ENCODE results near the gene ISG15.

ISG15 gene

DNA sequence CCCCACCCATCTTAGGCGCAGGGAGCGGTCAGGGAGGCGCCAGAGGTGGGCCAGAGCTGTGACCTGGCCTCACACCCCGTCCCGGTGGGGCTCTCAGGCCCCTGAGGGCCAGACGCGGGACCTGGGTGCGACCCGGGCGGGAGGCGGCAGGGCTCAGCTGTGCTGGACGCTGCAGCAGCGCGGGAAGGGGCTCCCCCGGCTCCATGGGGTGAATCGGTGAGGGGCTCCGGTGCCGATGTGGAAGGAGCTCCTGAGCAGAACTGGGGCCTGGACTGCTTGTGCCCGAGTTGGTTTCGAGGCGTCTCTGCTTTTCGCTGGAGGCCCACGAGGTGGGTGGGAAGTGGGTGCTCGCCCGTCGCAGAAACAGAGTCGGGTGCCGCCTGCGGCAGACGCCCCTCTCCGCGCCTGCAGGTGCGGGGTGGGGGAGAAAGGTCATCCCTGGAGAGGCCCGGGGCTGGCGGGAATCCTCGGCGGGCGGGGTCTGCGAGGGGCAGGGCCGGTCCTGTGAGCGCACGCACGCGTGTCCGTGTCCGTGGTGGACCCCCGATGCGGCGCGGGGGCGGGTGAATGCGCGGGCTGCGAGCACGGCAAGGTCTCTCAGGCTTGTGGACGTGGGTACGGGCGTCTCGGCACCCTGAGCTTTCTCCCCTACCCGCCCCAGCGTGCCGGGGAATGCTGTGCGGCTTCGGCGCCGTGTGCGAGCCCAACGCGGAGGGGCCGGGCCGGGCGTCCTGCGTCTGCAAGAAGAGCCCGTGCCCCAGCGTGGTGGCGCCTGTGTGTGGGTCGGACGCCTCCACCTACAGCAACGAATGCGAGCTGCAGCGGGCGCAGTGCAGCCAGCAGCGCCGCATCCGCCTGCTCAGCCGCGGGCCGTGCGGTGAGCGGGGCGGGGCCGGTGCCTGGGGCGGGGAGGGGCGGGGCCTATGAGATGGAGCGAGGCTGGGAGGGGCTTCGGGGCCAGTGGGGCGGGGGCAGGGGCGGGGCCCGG, 27.0 kb downstream of the ISG15 start:
- peak overlapping the region; percentile 34 for H3K9ac ChIP-seq (ENCODE audit: low read depth, low read length, poor library complexity, severe bottlenecking)
- peaks cover 13% of the 10 kb centered on the region for H3K4me1 ChIP-seq (ENCODE audit: insufficient read depth, low read length, poor library complexity, severe bottlenecking)
- no peaks in the 10 kb centered on the region for H3K36me3 ChIP-seq (ENCODE audit: insufficient read depth, low read length)
- no peak overlapping the region for H2AFZ ChIP-seq (ENCODE audit: low read length)
- no peaks in the 10 kb centered on the region for H3K9me2 ChIP-seq (replicated peaks; ENCODE audit: low read depth, low read length)
- no peaks in the 10 kb centered on the region for H4K20me1 ChIP-seq (ENCODE audit: insufficient read depth, low read length, poor library complexity, severe bottlenecking)
- peak overlapping the region; percentile 52 for H3K4me3 ChIP-seq (ENCODE audit: low read length, poor library complexity, severe bottlenecking)
- no peaks in the 10 kb centered on the region for H3K27me3 ChIP-seq (ENCODE audit: insufficient read depth, low read length, poor library complexity, severe bottlenecking)
- TF ChIP-seq, protein P1, sequence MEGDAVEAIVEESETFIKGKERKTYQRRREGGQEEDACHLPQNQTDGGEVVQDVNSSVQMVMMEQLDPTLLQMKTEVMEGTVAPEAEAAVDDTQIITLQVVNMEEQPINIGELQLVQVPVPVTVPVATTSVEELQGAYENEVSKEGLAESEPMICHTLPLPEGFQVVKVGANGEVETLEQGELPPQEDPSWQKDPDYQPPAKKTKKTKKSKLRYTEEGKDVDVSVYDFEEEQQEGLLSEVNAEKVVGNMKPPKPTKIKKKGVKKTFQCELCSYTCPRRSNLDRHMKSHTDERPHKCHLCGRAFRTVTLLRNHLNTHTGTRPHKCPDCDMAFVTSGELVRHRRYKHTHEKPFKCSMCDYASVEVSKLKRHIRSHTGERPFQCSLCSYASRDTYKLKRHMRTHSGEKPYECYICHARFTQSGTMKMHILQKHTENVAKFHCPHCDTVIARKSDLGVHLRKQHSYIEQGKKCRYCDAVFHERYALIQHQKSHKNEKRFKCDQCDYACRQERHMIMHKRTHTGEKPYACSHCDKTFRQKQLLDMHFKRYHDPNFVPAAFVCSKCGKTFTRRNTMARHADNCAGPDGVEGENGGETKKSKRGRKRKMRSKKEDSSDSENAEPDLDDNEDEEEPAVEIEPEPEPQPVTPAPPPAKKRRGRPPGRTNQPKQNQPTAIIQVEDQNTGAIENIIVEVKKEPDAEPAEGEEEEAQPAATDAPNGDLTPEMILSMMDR (conservative IDR thresholded peaks at IDR 0.05; ENCODE audit: low read length), result no peak
- TF ChIP-seq EZH2phosphoT487 (IDR thresholded peaks at IDR 0.05; ENCODE audit: borderline replicate concordance), result no peak
- H3K4me2 ChIP-seq (ENCODE audit: low read depth, low read length, poor library complexity, severe bottlenecking), result peak overlapping the region; percentile 57
- no peaks in the 10 kb centered on the region for H3K79me2 ChIP-seq (ENCODE audit: insufficient read depth, low read length)
- H3K9me3 ChIP-seq (ENCODE audit: insufficient read depth, low read depth, low read length), result no peaks in the 10 kb centered on the region
- no peaks in the 10 kb centered on the region for H3F3A ChIP-seq (ENCODE audit: low read depth)

DNA sequence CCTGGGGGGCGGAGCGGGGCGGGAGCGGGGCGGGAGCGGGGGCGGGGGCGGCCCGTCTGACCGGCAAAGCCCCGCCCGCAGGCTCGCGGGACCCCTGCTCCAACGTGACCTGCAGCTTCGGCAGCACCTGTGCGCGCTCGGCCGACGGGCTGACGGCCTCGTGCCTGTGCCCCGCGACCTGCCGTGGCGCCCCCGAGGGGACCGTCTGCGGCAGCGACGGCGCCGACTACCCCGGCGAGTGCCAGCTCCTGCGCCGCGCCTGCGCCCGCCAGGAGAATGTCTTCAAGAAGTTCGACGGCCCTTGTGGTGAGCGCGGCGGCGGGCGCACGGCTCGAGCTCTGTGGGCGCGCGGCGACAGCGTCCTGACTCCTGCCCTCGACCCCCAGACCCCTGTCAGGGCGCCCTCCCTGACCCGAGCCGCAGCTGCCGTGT, 27.8 kb downstream of the ISG15 start:
- H3K9me2 ChIP-seq (replicated peaks; ENCODE audit: low read depth, low read length), result no peaks in the 10 kb centered on the region
- no peaks in the 10 kb centered on the region for H3K36me3 ChIP-seq (ENCODE audit: insufficient read depth, low read length)
- H3K27me3 ChIP-seq (ENCODE audit: insufficient read depth, low read length, poor library complexity, severe bottlenecking), result no peaks in the 10 kb centered on the region
- no peak overlapping the region for H3K9ac ChIP-seq (ENCODE audit: low read depth, low read length, poor library complexity, severe bottlenecking)
- no peaks in the 10 kb centered on the region for H3F3A ChIP-seq (ENCODE audit: low read depth)
- TF ChIP-seq EZH2phosphoT487 (IDR thresholded peaks at IDR 0.05; ENCODE audit: borderline replicate concordance), result no peak
- TF ChIP-seq, protein P1 (conservative IDR thresholded peaks at IDR 0.05; ENCODE audit: low read length), result no peak
- no peak overlapping the region for H3K4me3 ChIP-seq (ENCODE audit: low read length, poor library complexity, severe bottlenecking)
- no peaks in the 10 kb centered on the region for H3K79me2 ChIP-seq (ENCODE audit: insufficient read depth, low read length)
- no peaks in the 10 kb centered on the region for H3K9me3 ChIP-seq (ENCODE audit: insufficient read depth, low read depth, low read length)
- no peaks in the 10 kb centered on the region for H4K20me1 ChIP-seq (ENCODE audit: insufficient read depth, low read length, poor library complexity, severe bottlenecking)
- peaks cover 13% of the 10 kb centered on the region for H3K4me1 ChIP-seq (ENCODE audit: insufficient read depth, low read length, poor library complexity, severe bottlenecking)
- no peak overlapping the region for H3K4me2 ChIP-seq (ENCODE audit: low read depth, low read length, poor library complexity, severe bottlenecking)
- H2AFZ ChIP-seq (ENCODE audit: low read length), result no peak overlapping the region

DNA sequence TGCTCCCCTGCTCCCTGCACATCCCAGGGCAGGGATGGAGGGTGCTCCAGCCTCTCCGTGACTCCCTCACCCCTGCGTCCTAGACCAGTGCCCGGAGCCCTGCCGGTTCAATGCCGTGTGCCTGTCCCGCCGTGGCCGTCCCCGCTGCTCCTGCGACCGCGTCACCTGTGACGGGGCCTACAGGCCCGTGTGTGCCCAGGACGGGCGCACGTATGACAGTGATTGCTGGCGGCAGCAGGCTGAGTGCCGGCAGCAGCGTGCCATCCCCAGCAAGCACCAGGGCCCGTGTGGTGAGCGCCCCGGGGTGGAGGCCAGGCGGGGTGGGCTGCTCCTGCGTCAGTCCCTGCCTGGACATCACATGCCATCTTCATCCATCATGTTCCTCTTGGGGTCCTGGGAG, 28.6 kb downstream of the ISG15 start:
- no peak overlapping the region for H3K4me3 ChIP-seq (ENCODE audit: low read length, poor library complexity, severe bottlenecking)
- H3K27me3 ChIP-seq (ENCODE audit: insufficient read depth, low read length, poor library complexity, severe bottlenecking), result no peaks in the 10 kb centered on the region
- H3K9me3 ChIP-seq (ENCODE audit: insufficient read depth, low read depth, low read length), result no peaks in the 10 kb centered on the region
- no peaks in the 10 kb centered on the region for H3K36me3 ChIP-seq (ENCODE audit: insufficient read depth, low read length)
- no peaks in the 10 kb centered on the region for H3K79me2 ChIP-seq (ENCODE audit: insufficient read depth, low read length)
- H4K20me1 ChIP-seq (ENCODE audit: insufficient read depth, low read length, poor library complexity, severe bottlenecking), result no peaks in the 10 kb centered on the region
- no peak overlapping the region for H2AFZ ChIP-seq (ENCODE audit: low read length)
- no peak overlapping the region for H3K9ac ChIP-seq (ENCODE audit: low read depth, low read length, poor library complexity, severe bottlenecking)
- H3K4me1 ChIP-seq (ENCODE audit: insufficient read depth, low read length, poor library complexity, severe bottlenecking), result peaks cover 13% of the 10 kb centered on the region
- no peaks in the 10 kb centered on the region for H3F3A ChIP-seq (ENCODE audit: low read depth)
- no peak overlapping the region for H3K4me2 ChIP-seq (ENCODE audit: low read depth, low read length, poor library complexity, severe bottlenecking)
- no peaks in the 10 kb centered on the region for H3K9me2 ChIP-seq (replicated peaks; ENCODE audit: low read depth, low read length)
- TF ChIP-seq, protein P1 (conservative IDR thresholded peaks at IDR 0.05; ENCODE audit: low read length), result no peak
- no peak for TF ChIP-seq EZH2phosphoT487 (IDR thresholded peaks at IDR 0.05; ENCODE audit: borderline replicate concordance)

Data from Loucy (cell line).